ENCODE measurements around the gene ZNF423.

Gene ZNF423

DNA sequence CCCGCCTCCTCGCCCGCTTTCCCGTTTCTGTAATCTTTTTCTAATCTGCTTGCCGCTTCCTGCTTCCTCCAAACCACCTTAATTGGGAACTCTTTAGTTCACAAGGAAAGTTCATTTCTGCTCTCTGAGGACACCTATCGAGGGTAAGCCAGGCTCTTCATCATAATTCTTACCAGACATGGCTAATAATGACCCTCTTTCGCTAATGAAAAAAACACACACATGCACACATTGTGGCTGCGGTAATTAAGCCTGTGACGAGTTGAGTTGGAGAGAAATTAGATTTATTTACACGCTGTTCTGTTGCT, 100.6 kb downstream of the ZNF423 start:
- H3K4me3 ChIP-seq (ENCODE audit: low read depth, low read length): no peak overlapping the region
- TF ChIP-seq, protein P1, sequence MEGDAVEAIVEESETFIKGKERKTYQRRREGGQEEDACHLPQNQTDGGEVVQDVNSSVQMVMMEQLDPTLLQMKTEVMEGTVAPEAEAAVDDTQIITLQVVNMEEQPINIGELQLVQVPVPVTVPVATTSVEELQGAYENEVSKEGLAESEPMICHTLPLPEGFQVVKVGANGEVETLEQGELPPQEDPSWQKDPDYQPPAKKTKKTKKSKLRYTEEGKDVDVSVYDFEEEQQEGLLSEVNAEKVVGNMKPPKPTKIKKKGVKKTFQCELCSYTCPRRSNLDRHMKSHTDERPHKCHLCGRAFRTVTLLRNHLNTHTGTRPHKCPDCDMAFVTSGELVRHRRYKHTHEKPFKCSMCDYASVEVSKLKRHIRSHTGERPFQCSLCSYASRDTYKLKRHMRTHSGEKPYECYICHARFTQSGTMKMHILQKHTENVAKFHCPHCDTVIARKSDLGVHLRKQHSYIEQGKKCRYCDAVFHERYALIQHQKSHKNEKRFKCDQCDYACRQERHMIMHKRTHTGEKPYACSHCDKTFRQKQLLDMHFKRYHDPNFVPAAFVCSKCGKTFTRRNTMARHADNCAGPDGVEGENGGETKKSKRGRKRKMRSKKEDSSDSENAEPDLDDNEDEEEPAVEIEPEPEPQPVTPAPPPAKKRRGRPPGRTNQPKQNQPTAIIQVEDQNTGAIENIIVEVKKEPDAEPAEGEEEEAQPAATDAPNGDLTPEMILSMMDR (IDR thresholded peaks at IDR 0.05; ENCODE audit: borderline replicate concordance, insufficient read depth, low read depth, low read length): no peak

GRCh38 chr16:49754495-49755312, 101.2 kb downstream of the ZNF423 start:
- H3K4me3 ChIP-seq (ENCODE audit: low read depth, low read length): no peak overlapping the region
- TF ChIP-seq, protein P1 (IDR thresholded peaks at IDR 0.05; ENCODE audit: borderline replicate concordance, insufficient read depth, low read depth, low read length): no peak

- TF ChIP-seq, protein P1 (IDR thresholded peaks at IDR 0.05; ENCODE audit: borderline replicate concordance, insufficient read depth, low read depth, low read length): no peak
- H3K4me3 ChIP-seq (ENCODE audit: low read depth, low read length): no peak overlapping the region
These were observed 105.4 kb downstream of the ZNF423 start for GRCh38 chr16:49750341-49751000.

DNA sequence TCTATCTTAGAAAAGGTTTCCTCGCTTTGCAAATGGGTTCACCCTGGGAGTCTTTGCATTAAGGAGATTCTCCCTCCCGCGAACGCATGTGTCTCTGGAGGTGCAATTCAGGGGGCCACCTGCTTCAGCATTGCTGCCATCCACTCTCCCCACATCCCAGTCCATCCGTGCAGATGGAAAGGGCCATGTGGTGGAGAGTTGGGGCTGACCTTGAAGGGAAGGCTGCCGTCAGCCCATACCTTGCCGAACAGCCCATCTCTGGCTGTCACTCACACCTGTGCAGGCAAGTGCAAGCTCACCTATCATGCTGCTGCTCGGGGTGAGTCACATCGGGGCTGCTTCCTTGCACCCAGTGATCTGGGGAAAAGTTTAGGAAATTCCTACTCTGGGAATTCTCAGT, 106.1 kb downstream of the ZNF423 start:
- TF ChIP-seq, protein P1 (IDR thresholded peaks at IDR 0.05; ENCODE audit: borderline replicate concordance, insufficient read depth, low read depth, low read length): no peak
- no peak overlapping the region for H3K4me3 ChIP-seq (ENCODE audit: low read depth, low read length)

DNA sequence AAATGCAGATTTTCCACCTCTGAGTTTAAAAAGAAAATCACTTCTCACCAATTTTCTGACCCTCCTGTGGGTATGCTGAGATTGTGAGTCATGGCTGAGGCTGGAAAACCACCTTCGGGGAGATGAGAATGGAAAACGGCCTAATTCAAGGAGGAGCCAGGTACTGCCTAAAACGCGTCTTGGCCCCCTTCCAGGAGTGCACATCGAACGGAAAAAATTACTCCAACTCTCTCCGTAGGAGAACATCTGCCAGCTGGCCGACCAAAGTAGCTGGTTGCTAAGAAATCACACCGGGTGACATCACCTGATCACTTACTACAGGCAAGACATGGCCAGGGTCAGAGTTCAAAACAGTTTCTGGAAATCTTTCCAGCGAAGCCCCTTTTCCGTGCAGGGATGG, 107.6 kb downstream of the ZNF423 start:
- TF ChIP-seq, protein P1 (IDR thresholded peaks at IDR 0.05; ENCODE audit: borderline replicate concordance, insufficient read depth, low read depth, low read length): no peak
- no peak overlapping the region for H3K4me3 ChIP-seq (ENCODE audit: low read depth, low read length)

DNA sequence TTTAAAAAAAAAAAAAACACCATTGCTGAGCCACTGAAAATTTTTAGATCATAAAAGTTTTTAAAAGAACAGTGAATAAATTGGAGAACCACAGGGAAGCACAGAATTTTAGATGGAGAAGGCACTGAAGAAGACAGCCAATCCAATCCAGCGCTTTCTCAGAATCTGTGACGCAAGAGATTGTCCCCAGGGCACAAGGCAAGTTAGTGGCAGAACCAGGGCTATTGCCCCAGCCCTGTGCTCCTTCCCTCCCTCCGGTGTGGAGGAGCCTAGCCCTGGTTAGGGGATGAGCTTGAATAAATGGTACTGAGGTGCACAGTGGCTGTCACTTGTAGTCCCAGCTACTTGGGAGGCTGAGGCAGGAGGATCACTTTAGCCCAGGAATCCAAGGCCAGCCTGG, 108.3 kb downstream of the ZNF423 start:
- TF ChIP-seq, protein P1 (IDR thresholded peaks at IDR 0.05; ENCODE audit: borderline replicate concordance, insufficient read depth, low read depth, low read length): no peak
- no peak overlapping the region for H3K4me3 ChIP-seq (ENCODE audit: low read depth, low read length)

DNA sequence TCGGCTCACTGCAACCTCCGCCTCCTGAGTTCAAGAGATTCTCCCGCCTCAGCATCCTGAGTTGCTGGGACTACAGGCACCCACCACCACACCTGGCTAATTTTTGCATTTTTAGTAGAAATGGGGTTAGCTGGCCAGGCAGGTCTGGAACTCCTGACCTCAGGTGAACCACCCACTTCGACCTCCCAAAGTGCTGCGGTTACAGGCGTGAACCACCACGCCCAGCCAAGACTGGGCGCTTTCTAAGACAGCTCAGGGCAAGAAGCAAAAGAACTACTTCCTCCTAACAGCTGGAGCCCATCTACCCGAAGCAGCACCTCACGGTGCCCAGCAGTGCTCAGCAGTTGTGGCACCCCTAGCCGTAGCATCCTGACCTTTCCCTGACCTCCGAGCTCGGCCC, 109.4 kb downstream of the ZNF423 start:
- TF ChIP-seq, protein P1 (IDR thresholded peaks at IDR 0.05; ENCODE audit: borderline replicate concordance, insufficient read depth, low read depth, low read length): no peak
- H3K4me3 ChIP-seq (ENCODE audit: low read depth, low read length): no peak overlapping the region

All from GM12875 (cell line).